Measurements from ENCODE around the gene CNNM2.

DNA sequence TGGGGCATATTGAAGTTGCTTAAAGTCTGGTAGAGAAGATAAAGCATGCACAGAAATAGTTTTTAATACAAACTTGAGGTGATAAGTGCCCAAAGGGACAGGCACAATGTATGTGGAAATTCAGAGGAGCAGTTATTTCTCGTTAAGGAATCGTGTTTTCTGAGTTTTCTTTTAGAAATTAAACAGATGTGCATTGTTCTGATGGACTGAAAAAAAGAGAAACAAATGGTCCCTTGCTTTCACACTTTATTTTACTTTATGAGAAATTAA, 45.6 kb downstream of the CNNM2 start:
- no peak for TF ChIP-seq CTCF (IDR thresholded peaks at IDR 0.05)
- TF ChIP-seq POLR2A (IDR thresholded peaks at IDR 0.05): no peak

Measured in body of pancreas (tissue), 4 donors.